ENCODE measurements around the gene CD79B.
"Not testable (repeated sequence)": the region's sequence is repeated elsewhere in the genome, so short reads cannot be mapped to it uniquely, and the experiment has no call there.

GRCh38 chr17:63898899-63899798 lies 33.0 kb downstream of the CD79B start:
- TF ChIP-seq CTCF (IDR thresholded peaks at IDR 0.05); SIN3A (IDR thresholded peaks at IDR 0.05; ENCODE audit: borderline replicate concordance, low read depth, low read length); RXRA (IDR thresholded peaks at IDR 0.05; ENCODE audit: borderline replicate concordance, low read depth): not testable (repeated sequence)
